CD4-positive, alpha-beta T cell treated with Interleukin-4 for 1 hour (primary cell): ENCODE data around the gene ENDOG.
"Not testable (repeated sequence)": the region's sequence is repeated elsewhere in the genome, so short reads cannot be mapped to it uniquely, and the experiment has no call there.

Experiments used
- DNase-seq, 2 donors: peaks; one replicate each; pipeline ENCODE4 v3.0.0-alpha.2; 2020 to 2022

ENDOG gene

DNA sequence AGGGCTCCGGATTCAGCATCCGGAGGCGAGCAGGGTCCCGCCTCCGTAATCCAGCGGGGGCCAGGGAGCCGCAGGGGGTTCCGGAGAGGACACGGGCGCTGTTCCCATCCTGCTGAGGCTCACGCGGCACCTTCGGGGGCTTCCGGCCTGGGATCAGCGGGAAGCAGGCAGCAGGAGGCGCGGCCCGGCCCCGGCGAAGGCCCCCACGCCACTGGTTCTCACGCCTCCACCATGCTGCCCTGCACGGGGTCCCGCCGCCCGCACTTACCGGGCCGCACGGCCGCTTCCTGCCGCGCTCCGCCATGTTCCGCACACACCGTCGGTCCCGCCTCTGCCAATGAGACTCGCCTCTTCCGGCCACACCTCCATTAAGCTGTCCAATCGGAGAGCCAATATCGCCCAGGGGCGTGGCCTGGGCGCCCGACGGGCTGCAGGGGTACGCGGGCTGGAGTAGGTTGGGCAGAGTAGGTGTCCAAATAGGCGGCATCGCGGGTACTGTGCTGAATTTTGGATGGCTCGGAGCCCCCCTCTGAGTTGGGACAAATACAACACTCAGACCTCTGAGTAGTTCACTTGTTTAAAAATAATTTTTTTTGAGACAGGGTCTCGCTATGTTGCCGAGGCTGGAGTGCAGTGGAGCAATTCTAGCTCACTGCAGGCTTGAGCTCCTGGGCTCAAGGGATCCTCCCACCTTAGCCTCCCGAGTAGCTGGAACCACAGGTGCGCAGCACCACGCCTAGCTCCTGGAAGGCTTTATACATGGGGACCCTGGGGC, 11.4 kb downstream of the ENDOG start, which contains the start of gene SPOUT1:
Gene SPOUT1 (minus strand): TSS at position 318 of the 775 bp plus-strand sequence. CDS start 14 bp downstream, at position 304.
- DNase-seq, result peak; percentile 94 to 96

DNA sequence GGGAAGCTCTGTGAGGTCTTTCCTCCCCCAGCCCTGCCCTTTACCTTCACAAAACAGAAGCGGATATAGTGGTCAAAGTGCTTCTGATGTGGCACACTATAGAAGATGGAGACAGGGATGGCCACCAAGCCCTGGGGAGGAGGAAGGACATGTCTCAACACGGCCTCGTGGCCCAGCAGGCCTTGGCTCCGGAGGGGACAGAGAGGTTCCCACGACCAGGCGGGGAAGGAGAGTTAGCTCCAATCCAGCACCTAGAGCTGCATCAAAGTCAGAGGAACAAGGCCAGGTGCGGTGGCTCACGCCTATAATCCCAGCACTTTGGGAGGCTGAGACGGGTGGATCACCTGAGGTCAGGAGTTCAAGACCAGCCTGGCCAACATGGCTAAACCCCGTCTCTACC, 15.4 kb downstream of the ENDOG start:
- DNase-seq, result no peak

DNA sequence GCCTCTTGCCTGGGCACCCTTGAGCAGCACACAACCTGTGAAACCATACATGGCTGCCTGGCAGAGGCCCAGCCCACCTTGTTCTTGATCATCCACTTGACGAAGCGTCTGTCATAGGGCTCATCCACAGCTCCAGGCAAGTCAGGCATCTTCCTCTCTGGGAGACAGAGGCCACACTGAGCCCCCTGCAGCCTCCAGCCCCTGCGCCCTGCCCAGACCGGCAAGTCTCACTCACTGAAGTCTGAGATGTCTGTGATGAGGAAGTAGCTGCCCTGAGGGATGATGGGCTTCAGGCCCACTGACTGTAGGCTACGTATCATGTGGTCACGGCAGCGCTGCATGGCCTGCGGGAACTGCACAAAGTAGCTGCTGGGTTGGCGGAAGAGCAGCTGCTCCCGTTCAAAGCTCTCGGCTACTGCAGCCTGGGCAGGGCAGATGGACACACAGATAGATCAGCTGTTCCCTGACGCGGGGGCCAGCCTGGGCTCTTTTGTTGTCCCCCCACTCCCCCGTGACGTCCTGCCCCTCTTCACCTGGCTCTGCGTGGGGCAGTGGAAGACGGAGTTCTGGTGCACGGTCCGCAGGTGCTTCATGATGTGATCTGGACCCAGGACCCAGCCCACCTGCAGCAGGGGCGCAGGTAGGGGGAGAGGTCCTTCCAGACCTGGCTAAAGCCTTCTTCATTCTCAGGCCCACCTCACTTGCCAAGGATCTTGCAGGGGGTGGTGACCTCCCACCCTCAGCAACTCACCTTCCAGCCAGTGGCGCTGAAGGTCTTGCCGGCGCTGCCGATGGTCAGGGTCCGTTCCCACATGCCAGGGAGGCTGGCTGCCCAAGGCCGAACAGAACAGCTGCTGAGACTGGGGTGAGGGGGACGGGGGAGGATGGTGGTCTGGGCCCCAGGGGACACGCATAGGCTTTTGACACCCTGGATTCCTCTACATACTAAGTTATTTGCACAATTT, 17.2 kb downstream of the ENDOG start:
- no peak for DNase-seq

DNA sequence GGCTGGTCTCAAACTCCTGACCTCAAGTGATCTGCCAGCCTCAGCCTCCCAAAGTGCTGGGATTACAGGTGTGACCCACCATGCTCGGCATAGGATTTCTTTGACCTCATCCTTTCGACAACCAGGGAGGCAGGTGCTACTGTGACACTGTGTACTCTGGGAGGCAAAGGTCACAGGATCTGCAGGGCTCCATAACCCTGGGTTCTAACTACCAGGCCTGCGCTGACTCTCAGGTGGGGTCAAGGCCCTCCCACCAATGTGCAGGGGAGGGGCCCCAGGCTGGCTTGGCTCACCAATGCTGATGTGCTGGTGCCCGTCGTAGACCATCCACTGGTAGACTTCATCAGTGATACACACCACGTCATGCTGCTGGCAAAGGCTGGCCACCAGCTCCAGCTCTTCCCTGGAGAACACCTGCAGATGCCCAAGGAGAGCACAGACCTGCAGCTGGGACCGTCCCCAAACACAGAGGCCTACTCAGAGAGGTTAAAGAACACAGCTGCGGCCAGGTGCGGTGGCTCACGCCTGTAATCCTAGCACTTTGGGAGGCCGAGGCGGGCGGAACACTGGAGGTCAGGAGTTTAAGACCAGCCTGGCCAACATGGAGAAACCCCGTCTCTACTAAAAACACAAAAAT, 18.3 kb downstream of the ENDOG start:
- no peak for DNase-seq

DNA sequence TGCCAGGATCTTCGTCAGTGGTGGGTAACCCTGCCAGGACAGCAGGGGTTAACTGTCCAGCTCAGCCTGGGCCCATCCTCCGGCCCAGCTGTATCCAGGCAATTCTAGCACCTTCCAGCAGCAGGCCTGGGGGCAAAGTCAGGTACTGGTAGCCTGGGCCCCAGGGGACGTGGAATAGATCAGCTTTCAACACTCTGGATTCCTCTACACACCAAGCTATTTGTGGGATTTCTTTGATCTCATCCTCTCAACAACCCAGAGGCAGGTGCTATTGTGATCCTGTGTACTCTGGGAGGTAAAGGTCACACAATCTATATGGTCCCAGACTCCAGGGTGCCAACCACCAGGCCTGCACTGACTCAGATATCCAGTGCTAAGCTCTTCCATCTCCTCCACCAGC, 20.0 kb downstream of the ENDOG start:
- DNase-seq, result no peak

DNA sequence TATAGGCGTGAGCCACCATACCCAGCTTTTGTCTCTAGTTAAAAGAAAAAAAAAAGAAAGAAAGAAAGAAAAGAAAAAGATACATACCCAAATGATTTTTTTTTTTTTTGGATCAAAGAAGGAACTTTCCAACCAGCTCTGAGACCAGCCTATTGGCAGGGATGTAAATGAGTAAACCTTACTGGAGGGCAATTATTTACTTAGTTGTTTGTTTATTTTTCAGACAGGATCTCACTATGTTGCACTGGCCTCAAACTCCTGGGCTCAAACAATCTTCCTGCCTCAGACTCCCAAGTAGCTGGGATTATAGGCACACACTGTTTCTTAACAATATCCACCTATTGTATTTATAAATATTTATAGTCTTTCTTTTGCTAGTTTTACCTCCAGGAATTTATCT, 22.2 kb downstream of the ENDOG start:
- DNase-seq, result no peak

DNA sequence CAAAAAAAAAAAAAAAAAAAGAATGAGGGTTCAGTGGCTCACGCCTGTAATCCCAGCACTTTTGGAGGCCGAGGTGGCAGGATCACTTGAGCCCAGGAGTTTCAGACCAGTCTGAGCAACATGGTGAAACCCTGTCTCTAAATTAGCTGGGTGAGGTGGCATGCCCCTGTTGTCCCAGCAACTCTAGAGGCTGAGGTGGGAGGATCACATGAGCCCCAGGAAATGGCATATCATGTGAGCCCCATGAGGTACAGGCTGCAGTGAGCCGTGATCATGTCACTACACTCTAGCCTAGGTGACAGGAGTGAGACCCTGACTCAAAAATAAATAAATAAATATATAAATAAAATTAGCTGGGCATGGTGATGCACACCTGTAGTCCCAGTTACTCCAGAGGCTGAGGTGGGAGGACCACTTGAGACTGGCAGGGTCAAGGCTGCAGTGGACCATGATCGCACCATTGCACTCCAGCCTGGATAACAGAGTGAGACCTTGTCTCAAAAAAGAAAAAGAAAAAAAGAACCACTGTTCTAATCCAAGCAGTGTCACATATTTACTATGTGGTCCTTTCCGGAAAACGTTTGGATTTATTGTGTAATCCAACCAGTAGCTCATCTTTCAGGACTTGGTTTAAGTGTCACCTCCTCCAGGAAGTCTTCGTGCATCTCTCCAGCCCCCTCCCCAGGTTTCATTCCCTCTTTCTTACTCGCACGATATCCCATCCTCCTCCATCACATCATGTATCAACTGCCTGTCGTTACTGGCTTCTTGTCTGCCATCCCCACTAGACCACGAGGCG, 23.6 kb downstream of the ENDOG start:
- DNase-seq, result no peak

DNA sequence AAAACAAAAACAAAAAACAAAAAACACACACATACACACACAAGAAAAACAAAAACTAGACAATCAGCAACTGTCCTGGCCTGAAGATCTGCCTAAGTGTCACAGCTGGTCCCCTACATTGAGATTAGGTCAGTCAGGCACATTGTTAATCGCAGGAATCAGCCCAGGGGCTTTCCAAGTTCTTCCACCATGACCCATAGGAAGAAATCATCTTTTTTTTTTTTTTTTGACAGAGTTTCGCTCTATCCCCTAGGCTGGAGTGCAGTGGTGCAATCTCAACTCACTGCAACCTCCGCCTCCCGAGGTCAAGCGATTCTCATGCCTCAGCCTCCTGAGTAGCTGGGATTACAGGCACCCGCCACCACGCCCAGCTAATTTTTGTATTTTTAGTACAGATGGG, 24.9 kb downstream of the ENDOG start:
- not testable (repeated sequence) for DNase-seq

DNA sequence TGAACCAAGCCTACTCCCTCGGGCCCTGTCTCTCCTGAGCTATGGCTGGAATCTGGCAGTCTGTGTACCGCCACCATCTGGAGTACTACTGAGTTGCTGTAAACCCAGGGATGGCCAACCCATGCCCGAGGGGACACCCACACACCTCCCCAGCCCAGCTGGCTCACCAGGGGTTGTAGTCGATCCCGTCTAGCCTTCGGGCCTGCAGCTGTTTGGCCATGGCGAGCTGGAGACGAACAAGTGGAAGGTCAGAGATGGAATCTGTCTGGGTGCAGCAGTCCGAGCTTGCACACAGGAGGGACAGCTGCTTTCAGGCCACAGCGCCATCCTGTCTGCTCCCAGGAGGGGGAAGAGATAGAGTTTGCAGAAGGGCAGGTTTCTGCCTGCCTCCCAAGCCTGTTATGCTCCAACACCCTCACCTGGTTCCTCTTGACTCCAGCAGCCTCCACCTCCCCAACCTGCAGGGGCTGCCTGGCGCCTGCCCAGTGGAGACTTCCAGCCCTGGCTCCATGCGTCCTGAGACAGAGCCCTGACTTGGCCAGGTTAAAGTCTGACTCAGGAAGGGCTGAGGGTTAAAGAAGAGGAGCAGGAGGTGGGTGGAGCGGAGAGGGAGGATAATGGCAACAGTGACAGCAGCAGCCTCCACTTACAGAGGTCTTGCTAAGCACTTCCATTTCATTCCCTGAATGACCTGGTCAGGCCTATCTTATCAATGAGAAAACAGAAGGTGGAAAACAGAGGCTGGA, 27.1 kb downstream of the ENDOG start:
- DNase-seq, result no peak

DNA sequence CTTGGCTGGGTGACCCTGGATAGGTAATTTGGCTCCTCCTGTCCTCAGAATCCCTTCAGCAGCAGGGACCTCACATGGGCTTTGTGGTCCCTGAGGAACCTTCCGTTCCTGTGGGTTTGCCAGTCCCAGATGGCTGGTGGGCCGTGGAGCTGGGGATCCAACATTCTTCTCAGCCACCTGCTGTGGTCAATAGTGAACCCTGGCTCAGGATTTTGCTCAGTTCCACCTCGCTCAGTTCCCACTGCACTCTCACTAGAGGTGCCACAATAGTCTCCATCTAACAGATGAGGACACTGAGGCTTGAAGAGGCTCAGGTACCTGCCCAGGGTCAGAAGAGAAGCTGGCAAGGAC, 28.4 kb downstream of the ENDOG start:
- DNase-seq, result no peak

DNA sequence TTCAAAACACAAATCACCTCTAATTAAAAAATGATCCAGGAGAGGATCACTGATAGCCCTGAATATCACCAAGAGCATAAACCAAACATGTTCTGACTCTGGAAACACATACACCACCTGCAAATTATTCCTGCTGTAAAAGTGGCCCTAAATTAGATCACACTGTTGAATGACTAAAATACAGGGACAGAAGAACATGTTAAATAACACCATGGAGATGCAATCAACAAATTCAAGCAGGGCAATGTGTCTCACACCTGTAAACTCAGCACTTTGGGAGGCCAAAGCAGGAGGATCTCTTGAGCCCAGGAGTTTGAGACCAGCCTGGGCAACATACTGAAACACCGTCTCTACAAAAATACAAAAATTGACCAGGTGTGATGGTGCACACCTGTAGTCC, 29.5 kb downstream of the ENDOG start:
- no peak for DNase-seq

DNA sequence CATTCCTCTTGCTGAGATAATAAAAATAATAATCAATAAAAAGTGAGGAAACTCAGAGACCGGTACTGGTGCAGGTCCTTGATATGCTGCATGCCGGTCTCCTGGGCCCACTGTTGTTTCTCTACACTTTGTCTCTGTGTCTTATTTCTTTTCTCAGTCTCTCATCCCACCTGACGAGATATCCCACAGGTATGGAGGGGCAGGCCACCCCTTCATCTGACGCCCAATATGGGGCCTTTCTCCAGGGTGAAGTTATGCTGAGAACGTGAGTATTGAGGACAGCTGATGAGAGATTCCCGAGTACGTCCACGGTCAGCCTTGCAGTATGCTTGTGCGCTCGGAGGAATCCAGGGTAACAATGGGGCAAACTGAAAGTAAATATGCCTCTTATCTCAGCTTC, 32.7 kb downstream of the ENDOG start:
- DNase-seq, result not testable (repeated sequence)

DNA sequence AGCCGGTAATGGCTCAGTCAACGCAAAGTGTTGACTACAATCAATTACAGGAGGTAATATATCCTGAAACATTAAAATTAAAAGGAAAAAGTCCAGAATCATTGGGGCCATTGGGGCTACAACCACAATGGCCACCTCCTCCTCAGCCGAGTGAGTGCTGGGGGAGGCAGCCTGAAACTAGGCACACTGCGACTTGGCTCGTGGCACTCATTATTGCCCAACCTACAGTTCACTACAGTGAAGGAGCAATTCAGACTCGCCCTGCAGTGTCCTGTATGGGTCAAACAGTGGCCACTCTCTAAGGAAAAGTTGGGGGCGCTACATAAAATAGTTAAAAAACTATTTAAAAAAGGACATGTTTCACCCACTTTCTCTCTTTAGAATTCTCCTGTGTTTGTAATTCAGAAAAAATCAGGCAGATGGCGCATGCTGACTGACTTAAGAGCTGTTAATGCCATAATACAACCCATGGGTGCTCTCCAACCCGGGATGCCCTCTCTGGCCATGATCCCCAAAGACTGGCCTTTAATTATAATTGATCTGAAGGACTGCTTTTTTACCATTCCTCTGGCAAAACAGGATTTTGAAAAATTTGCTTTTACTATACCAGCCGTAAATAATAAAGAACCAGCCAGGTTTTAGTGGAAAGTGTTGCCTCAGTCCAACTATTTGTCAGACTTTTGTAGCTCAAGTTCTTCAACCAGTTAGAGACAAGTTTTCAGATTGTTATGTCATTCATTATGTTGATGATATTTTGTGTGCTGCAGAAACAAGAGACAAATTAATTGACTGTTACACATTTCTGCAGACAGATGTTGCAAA, 33.7 kb downstream of the ENDOG start:
- peak in 1 of 2 donors; percentile 27 for DNase-seq

DNA sequence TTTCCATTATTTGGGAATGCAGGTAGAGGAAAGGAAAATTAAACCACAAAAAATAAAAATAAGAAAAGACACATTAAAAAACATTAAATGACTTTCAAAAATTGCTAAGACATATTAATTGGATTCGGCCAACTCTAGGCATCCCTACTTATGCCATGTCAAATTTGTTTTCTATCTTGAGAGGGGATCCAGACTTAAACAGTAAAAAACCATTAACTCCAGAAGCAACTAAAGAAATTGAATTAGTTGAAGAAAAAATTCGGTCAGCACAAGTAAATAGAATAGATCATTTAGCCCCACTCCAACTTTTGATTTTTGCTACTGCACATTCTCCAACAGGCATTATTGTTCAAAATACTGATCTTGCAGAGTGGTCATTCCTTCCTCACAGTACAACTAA, 34.3 kb downstream of the ENDOG start:
- DNase-seq, result not testable (repeated sequence)

DNA sequence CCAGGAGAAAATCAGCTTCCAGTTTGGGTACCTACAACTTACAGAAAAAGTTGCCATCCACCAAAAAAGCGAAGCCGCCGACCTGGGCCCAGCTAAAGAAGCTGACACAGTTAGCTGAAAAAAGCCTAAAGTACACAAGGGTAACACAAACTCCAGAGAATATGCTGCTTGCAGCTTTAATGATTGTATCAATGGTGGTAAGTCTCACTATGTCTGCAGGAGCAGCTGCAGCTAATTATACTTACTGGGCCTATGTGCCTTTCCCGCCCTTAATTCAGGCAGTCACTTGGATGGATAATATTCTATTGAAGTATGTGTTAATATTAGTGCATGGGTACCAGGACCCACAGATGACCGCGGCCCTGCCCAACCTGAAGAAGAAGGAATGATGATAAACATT, 36.2 kb downstream of the ENDOG start:
- not testable (repeated sequence) for DNase-seq

DNA sequence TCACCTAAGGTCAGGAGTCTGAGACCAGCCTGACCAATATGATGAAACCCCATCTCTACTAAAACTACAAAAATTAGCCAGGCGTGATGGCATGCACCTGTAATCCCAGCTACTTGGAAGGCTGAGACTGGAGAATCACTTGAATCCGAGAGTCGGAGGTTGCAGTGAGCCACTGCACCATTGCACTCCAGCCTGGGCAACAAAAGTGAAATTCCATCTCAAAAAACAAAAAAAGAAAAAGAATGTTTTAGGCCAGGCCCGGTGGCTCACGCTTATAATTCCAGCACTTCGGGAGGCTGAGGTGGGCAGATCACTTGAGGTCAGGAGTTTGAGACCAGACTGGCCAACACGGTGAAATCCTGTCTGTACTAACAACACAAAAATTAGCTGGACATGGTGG, 40.2 kb downstream of the ENDOG start:
- not testable (repeated sequence) for DNase-seq

DNA sequence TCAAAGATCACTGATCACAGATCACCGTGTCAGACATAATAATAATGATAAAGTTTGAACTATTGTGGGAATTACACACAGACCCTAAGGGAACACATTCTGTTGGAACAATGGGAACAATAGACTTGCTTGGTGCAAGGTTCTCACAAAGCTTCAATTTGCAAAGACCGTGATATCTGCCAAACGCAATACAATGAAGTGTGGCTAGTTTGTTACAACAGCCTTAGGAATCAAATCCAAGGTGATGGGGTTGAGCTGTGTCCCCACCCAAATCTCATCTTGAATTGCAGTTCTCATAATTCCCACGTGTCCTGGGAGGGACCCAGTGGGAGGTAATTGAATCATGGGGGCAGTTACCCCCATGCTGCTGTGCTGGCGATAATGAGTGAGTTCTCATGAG, 42.6 kb downstream of the ENDOG start:
- DNase-seq, result no peak

DNA sequence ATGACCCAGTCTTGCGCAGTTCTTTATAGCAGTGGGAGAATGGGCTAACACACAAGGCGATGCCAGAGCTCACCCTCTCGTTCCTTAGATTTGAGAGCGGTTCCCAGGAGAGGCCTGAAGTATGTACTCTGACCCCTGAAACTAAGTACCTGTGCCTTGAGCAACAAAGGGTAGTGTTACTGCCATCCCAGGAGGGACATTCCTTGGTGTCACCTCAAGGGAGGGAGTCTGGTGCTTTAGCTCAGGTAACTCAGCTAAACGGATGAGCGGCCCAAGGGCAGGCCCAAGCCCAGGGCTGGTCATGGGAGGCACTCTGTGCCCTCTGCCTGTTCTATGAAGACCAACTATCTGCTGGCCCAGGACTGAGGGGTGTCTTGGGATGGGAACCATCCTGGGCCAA, 43.2 kb downstream of the ENDOG start:
- no peak for DNase-seq

DNA sequence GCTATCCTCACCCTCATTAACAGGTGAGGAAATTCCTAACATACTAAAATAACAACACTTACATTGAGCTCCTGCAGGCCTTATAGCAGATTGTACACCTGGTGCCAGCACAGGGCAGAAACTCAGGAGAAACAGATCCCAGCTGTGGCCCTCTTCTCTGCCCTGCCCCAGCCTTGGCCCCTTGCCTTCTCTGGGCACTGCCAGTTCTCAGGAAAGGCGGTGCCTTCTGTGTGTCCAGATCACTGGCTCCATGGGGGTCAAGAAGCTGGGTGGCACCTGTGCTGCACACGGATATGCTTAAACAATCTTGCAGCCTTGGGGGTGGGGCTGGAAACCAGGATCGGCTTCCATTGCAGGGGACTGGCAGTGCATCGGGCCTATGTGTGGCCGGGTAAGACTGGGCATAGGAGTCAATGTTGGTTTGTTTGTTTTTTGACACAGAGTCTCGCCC, 44.1 kb downstream of the ENDOG start:
- no peak for DNase-seq

DNA sequence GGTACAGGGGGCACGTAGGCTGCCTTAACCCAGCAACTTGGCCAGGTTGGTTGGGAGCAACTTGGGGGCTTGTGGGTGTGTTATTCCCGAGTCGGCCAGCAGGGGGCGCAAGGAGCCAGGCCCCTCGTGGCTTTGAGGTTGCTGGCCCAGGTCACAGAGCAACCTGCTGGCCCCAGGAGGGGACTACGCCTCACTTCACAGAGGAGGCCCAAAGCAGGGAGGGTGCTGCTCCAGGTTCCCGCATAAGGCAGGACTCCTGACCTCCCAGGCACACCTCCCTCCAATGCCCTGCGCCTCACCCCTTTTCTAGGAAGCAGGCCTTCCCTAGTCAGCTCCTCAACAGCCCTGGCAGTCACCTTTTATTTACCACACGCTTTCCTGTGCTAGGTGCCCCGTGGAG, 45.3 kb downstream of the ENDOG start:
- DNase-seq, result peak; percentile 82 to 83
